SKM-1 treated with dmso at 0.1 percent for 144 hours (cell line): ENCODE data around the gene UBE2O.

Experiments used
- DNase-seq: peaks from one replicate; lab custom pipeline; 2025; ENCODE audit not compliant: unreplicated experiment; lab: John Stamatoyannopoulos, UW

Gene UBE2O

DNA sequence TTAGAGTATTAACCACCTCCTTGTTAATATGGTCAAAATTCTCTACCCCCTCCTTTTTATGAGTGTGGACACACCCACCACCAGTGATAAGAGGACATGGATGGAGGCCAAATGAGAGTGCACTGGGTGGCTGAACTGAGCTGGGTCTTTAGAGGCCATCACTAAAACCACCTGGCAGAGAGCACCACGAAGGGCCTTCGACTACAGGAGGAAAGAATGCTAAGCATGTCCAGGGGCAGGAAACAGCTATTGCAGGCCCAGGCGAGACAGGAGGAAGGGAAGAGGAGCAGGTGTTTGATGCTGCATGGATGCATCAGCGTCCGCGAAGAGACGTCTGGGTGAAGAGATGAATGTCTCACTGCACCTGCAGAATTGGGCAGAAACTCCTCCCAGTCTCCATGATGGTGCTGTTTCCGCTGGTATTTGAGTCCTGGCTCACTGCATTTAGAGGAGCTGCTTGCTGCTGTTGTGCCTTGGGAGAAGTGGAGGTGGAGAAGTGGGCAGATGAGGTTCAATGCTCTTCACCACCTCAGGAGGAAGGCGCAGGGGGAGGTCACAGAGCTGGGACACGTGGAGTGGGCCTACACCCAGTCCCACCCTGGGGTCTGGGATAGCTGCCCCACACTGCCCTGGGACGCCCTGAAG, 35.3 kb downstream of the UBE2O start:
- no peak for DNase-seq

DNA sequence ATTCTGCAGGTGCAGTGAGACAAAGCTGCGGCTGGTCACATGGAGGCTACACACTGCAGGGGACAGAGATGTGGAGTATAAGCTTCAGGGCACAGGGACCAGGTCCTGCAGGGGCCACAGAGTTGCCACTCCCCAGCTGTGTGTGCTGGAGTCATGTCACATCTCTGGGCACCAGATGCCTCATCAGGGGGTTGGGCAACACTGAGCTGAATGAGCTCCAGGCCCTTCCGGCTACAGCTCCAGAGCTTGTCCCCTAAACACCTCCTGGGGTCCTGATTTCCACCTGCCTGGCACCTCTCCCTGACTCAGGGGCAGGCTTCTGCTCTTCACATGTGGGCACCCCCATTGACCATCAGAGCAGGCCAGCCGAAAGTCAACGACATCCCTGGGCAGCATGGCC, 36.1 kb downstream of the UBE2O start:
- DNase-seq, result no peak

DNA sequence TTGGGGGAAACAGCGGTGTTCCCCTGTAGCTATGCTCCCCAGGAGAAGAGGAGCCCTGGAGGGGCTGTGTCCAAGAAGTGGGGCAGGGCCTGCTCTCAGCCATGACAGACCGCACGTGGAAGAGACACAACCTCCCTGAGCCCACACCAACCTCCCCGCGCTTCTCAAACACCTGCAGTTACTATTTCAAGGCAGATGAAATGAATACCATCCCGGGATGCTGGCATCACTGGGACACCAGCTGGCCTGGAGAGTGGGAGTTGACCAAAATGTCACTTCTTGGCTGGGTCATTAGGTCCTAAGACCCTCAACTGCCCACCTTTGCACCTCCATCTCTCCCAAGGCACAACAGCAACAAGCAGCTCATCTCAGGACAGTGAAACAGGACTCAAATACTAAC, 36.5 kb downstream of the UBE2O start:
- DNase-seq, result no peak

DNA sequence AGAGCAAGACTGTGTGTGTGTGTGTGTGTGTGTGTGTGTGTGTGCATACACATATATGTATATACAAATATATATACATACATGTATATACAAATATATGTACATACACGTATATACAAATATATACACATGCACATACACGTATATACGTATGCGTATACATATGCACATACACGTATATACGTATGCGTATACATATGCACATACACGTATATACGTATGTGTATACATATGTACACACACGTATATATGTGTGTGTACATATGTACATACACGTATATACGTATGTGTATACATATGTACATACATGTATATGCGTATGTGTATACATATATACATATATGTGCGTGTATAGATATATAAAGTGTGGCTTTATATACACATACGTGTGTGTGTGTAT, 37.2 kb downstream of the UBE2O start:
- DNase-seq, result no peak

DNA sequence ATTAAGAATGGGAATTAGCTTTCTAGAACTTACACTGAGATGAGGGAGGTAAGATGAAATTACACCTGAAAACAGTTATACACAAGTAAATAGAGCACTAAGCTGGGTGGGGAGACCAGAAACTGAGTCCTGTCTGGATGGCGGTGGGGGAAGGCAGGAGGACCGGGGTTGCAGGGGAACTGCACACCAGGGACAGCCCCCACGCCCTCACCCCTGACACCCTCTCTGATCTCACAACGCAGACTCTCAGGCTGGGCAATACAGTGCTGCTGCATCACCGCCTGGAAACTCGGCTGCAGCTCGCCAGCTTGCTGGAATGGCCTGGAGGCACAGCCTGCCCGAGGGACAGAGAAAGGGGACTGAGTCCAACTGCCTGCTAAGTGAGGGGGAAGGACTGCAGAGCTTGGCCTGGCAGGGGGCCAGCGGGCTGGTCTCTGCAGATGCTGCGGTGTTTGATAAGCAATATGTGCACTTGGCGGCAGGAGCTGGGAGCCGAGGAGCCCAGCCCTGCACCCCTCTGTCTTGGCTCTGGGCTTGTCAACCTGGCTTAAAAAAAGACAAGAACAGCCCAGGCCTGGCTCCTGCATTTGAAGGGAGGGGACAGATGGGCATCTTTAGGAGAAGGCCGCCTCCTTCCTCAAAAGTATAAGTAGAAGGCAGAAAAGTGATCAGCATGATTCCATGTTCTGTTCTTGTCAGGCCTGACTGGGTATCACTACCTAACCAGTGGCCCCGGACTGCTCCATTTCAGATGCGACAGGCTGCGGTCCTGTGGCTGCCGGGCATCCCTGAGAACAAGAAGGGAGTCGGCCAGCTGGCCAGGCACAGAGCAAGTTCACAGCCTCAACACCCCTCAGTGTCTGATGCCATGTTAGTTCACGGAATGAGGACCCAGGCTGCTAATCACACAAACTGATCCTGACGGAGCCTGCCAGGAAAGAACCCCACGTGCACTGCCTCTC, 38.3 kb downstream of the UBE2O start:
- no peak for DNase-seq

DNA sequence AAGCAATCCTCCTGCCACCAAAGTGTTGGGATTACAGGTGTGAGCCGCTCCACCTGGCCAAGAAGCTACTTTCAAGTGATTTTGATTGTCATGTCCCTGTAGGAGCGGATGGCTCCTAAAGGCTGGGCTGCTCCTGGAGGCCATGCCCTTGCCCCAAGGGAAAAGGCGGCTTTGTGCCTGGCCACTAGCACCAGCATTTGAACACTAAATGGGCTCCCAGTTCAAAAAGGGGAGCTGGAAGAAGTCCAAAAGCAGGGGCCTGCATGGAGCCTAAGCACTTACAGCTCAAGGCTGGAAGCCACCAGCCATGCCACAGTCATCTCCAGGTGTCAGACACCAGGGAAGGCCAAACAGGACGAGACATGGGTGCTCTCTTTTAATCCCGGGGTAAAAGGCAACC, 41.7 kb downstream of the UBE2O start:
- no peak for DNase-seq

DNA sequence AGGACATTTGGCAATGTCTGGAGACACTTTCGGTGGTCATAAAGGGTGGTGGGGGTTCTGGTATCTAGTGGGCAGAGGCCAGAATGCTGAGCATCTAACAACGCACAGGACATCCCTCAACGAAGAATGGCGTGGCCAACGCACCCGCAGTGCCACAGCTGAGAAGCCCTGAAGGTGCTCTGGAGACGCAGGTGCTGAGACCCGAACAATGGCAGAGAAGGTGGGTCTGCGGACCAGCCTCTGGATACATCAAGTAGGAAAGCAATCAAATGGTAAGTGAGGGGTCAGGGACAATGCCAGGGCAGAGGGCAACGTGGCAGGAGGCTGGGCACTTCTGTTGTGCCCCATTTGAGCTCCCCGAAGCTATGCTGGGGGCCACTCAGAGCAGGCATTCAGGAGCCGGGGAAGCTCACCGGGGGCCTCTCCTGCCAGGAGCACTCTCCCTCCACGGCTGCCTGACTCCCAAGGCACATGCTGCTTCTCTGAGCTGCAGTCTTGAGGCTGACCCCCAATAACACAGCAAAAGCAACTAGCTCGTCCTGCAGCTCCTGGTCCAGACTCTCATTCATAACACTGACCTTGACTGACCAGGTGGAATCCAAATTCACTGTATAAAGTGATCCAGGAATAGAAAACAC, 42.5 kb downstream of the UBE2O start:
- DNase-seq, result no peak

DNA sequence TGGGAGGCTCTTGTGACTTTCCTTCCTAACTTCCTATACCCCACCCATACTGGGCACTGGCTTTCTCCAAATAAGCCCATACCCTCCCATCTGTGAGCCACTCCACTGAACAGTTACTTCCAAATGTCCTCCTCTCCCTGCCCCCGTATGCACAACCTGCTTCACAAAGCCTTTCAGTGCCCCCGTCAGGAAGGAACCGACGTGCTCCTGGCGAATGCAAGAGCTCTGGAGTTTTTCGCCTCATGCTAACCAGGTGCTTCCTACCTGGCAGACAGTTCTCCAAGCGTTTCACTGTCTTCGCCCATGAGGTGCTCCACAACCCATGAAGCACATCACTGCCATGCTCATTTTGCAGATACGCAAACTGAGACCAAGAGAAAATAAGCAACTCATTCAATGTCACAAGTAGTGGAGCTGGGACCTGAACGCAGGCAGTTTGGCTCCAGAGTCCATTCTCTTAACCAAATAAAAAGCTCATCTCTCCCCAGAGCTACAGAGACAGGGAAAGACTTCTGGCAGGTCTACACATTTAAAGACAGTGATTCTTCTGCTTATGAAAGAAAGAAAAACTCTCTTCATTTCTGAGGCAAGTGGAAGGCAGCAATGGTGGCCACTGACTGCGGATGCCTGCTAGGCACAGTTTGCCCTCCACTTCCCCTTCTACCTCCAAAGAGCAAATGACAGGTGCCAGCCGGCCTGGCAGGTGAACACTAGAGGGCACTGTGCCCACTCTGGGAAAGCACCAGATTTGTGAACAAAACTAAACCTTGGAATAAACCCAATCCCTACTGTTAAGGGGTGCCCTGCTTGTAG, 44.7 kb downstream of the UBE2O start:
- peak; percentile 41 for DNase-seq

DNA sequence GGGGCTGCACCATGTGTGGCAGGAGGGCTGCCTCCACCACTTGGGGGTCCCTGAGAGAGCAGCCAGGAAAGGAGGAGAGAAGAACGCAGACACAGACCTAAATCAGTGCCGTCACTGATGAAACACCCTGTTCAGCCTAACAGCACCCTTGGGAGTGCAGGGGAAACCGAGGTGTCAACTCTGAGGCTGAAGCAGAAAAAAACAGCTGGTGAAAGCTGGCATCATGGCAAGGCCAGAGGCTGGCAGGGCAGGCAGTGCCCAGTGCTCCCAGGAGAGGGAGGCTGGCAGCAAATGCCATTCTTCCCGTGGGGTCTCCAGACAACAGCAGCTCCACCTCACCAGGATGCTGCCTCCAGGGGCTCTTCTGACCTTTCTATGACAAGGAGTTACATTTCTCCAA, 45.4 kb downstream of the UBE2O start:
- no peak for DNase-seq

DNA sequence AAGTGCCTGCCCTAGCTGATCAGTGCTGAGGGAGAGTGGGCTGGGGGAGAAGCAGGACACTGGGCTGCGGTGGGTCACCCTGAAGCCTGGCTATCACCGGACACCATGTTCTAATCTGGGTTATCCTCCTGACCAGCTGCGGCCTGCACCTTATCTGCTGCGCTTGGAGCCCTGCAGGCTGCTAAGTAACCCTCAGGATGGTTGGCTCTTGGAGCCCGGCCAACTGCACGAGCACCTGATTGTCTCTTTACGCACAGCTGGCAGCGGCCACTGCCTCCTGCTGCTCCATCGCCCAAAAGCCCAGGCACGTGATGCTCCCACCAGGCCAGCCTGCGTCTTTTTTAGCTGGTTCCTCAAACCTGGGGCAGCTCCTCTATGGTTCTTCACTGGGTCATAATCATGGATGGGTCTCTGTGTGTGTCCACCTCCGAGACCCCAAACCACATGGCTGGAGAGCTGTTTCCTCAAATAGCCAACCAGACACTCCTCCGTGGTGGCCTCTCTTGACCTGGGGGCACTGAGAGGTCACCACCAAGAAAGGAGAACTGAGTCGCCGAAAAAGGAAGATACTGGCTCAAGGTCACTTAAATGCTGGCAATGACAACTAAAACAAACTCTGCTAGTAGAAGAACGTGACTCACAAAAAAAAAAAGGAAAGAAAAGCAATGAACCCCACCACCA, 46.8 kb downstream of the UBE2O start:
- DNase-seq, result peak; percentile 91

DNA sequence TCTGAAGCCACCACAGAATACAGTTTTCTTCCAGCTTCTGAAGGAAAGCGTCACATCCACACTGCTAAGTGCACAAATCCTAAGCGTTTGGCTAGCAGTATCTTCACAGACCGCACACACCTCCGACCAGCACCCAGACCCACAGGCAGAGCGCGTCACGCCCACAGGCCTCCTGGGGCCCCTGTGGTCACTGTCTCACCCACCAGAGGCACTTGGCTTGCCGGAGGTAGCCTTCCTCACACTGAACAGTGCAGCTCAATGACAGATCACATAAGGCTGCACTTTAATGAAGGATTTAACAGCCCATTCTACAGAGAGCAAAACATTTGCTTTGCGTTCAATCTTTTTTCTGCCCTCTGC, 47.4 kb downstream of the UBE2O start:
- DNase-seq, result no peak

DNA sequence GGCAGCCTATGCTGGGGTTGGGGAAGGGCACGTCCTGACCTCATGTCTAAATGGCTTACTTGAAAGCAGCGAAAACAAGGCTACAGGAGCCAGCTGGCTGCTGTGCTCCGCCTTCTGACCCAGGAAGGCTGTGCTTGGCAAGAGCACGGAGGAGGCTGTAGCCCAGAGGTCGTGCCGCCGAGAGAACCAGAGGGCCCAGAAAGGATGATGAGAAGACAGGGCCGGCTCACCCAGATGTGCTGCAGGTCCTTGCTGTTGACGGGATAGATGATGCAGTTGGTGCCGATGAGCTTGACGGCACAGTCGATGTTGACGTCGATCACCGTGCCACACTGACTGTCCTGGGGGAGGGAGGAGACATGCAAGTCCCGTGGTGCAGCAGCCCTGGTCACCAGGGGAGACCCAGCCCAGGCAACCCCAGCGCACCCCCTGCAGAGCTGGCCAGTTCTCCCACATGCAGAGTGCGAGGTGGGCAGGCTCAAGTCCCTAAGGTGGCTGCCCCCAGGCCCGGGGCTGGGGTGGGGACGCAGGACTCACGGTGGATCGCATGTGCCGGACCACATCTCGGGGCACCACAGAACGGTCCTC, 47.9 kb downstream of the UBE2O start:
- DNase-seq, result no peak

DNA sequence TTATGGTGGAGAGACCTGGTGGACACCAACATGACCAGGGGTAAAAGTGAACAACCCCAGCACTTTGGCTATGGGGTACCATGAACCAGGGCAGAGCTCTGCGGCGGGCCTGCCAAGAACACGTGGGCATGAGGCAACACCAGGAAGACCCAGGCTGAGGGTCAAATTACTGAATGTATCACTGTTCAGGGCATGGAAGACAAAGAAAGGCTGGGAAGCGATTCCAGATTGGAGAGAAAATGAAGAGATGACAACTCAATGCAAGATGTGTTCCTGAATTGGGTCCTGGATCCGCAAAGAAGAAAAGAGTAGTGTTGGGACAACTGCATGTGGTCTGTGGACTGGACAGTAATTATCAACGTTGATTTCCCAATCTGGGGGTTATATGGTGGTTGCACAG, 48.7 kb downstream of the UBE2O start:
- DNase-seq, result no peak

DNA sequence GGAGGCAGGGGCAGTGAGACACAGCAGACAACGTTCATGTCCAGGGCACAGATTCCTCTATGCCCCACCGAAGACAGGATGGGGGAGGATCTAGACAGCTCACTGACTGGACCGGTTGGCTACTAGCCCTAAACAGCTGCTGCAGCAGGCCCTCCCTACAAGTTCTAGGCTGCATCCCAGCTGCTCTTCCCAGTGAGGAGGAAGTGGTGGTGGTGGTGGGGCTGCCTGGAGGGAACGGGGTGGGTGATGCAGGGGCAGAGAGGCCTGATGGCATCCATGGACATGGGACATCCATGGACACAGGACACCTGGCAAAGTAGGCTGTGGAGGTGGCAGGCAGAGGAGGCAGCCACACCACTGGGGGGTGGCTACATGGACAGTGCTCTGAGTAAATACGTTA, 50.2 kb downstream of the UBE2O start:
- no peak for DNase-seq

DNA sequence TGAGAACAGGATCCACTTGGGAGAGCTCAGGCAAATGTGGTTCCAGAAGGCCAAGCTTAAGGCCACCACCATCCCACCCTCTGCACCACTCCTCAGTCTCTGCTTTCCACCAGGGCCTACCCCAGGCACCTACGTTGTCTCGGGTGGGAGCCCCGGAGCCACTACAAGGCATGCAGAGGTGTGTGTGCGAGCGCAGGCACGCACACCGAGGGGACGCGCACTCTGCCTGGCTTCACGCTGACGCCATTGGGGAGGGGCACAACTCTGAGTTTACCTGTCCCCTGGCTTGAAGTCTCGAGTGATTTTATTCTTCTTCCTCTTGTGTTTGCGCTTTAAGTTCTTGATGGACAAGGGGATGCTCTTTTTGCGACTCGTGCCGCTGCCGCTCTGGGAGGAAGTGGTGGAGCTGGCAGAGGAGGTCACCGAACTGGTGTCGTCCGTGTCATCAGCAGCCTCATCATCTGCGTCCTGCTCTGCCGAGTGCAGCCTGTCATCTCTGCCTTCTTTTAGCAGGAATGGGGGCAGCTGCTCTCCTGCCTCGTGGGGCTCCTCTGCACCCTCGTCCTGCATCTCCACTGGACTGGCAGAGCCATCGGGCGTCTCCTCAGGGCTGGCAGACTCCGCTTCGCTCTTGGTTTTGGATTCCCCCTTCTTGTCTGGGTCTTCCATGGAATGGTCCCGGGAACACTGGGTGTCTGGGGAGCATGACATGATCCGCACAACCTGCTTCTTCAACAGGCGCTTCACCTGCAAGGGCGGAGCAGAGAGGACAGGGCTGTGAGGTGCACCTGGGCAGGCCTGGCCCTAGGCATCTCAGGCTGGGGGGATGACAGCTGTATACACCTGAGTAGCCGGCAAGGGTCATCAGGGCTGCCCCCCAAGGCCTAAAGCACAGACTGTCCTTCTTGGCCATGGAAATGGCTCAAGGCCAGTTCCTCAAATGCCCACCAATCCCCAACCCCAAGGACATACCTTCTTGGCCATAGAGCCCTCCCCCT, 53.5 kb downstream of the UBE2O start:
- no peak for DNase-seq

DNA sequence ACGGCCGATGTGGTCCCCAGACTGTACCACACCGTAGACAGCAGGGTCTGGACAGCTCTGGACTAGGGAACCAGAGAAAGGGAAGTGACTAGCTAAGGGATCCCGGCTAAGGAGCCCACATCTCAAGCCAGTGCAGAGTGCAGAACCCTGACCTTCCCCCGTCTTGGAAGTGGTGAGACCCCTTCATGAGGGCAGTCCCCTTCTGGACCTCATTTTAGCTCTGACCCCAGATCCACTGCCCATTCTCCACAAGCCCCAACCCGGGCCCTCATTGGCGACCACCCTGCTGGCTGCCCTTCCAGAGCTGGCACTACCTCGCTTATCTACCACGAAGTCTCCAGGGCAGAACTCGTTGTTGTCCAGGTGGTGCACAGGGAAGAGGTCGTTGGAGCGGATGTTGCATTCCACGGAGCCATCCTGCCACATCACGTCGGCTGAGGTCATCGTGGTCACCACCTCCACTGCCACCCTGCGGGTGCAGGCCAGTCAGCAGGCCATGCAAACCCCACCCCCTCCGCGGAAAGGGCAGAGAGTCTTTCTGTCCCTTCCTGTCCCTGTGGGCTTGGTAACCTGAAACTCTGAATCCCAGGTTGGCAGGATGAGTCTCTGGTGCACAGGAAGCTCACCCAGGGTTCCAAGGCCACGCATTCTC, 54.3 kb downstream of the UBE2O start:
- no peak for DNase-seq

DNA sequence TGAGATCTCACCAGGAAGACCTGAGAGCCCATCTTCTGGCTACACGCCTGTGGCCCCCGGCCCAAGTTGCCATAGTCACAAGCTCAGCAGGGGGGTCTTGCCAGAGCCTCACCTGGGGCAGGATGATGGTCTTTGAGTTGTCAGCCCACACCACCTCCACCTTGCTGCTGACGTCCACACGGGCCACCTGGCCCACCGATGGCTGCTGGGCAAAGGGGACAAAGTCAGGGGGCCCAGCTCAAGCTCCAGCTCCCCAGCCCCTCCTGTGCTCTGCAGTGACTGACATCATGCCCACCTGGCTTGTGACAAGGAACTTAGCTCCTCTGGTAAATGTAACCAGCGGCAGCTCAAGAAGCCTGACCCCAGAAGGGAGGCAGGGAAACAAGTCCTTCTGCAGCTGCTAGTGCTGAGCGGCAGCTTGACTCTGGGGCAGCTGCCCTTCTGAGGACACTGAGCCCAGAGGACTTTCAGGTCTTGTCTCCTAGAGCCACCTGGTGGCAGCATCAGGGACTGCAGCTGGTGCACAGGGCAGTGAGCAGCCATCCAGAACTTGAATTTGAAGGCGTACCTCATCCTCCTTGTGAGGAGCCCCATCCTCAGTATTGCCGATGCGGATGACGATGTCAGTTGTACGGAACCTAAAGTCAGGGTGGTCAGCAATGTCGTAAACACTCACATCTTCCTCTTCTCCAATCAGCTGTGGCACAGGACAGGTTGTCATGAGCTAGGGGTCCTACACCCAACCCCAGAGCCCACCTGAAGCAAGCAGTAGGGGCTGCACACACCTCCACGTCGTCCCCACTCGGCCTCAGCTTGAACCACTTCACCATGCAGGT, 55.0 kb downstream of the UBE2O start:
- peak; percentile 54 for DNase-seq

DNA sequence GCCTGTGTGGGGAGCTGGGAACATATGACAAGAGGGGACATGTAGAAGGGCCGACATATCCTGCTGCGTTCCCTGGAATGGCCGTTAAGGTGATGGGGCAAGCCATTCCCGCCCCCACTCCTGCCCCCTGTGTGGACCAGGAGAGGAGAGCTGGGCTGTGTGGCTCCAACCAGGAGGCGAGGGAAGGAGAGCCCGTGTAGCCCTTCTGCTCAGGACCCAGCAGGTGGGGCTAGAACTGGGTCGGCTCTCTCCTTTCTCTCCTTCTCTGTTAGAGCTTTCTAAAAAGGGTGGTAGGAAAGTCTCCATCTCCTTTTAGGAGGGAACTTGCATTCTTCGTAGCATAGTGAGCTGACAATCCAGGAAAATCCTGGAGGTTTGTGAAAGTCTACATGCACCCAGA, 55.8 kb downstream of the UBE2O start:
- DNase-seq, result no peak
